H9 (cell line): Measurements from ENCODE around the gene TUBB6. TPM values are rescaled to one million over a fixed set of nuclear protein-coding genes. Genes with fewer than 3 reads are reported as not detected.

Source experiments
- DNase-seq: peaks from one replicate; pipeline ENCODE4 v3.0.0-alpha.2; 2017
- H2AFZ ChIP-seq: one replicate; pipeline ENCODE4 v1.6.1; 2013; ENCODE audit warnings: mild to moderate bottlenecking, low read length, control low read depth, moderate library complexity
- H2AK5ac ChIP-seq: 2 replicates; pipeline ENCODE4 v1.6.1; 2013; ENCODE audit warnings: low read length, control low read depth, mixed read lengths; ENCODE audit not compliant: insufficient read length
- H2BK120ac ChIP-seq: one replicate; pipeline ENCODE4 v1.6.1; 2013; ENCODE audit warnings: low read depth, mild to moderate bottlenecking, low read length, control low read depth, inconsistent platforms; ENCODE audit not compliant: poor library complexity, severe bottlenecking
- H2BK12ac ChIP-seq: 2 replicates; pipeline ENCODE4 v1.6.1; 2013; ENCODE audit warnings: low read length, control low read depth, mixed read lengths, low read depth; ENCODE audit not compliant: insufficient read length
- H2BK15ac ChIP-seq: 2 replicates; pipeline ENCODE4 v1.6.1; 2013; ENCODE audit warnings: low read depth, low read length, control low read depth
- H2BK20ac ChIP-seq: one replicate; pipeline ENCODE4 v1.6.1; 2013; ENCODE audit warnings: low read depth, mild to moderate bottlenecking, low read length, control low read depth, inconsistent platforms; ENCODE audit not compliant: poor library complexity, severe bottlenecking
- H2BK5ac ChIP-seq: 2 replicates; pipeline ENCODE4 v1.6.1; 2013; ENCODE audit warnings: low read length, control low read depth, mixed read lengths; ENCODE audit not compliant: insufficient read length
- H3K14ac ChIP-seq: 2 replicates; pipeline ENCODE4 v1.6.1; 2013; ENCODE audit warnings: low read length, control low read depth; ENCODE audit not compliant: insufficient read depth
- H3K18ac ChIP-seq: 2 replicates; pipeline ENCODE4 v1.6.1; 2013; ENCODE audit warnings: low read depth, mild to moderate bottlenecking, mixed read lengths, low read length, control low read depth; ENCODE audit not compliant: insufficient read length
- H3K23ac ChIP-seq: 2 replicates; pipeline ENCODE4 v1.6.1; 2013; ENCODE audit warnings: low read length, control low read depth, mixed read lengths, low read depth; ENCODE audit not compliant: insufficient read length
- H3K23me2 ChIP-seq: 2 replicates; pipeline ENCODE4 v1.6.1; 2013; ENCODE audit warnings: low read depth, mild to moderate bottlenecking, mixed read lengths, low read length, control low read depth; ENCODE audit not compliant: insufficient read length, poor library complexity, severe bottlenecking
- H3K27ac ChIP-seq: 2 replicates; pipeline ENCODE4 v1.5.1; 2013; ENCODE audit warnings: low read length, control low read depth, mixed read lengths, low read depth; ENCODE audit not compliant: insufficient read length
- H3K27me3 ChIP-seq: 2 replicates; pipeline ENCODE4 v1.6.1; 2013; ENCODE audit warnings: low read length, control low read depth, inconsistent platforms; ENCODE audit not compliant: insufficient read depth
- H3K4ac ChIP-seq: 2 replicates; pipeline ENCODE4 v1.6.1; 2013; ENCODE audit warnings: low read depth, mild to moderate bottlenecking, control low read depth, inconsistent platforms, low read length, moderate library complexity
- H3K4me1 ChIP-seq: 2 replicates; pipeline ENCODE4 v1.6.1; 2013; ENCODE audit warnings: low read length, control low read depth, inconsistent platforms; ENCODE audit not compliant: insufficient read depth
- H3K4me2 ChIP-seq: 2 replicates; pipeline ENCODE4 v1.6.1; 2013; ENCODE audit warnings: low read length, control low read depth, mixed read lengths; ENCODE audit not compliant: insufficient read length, insufficient read depth
- H3K56ac ChIP-seq: 2 replicates; pipeline ENCODE4 v1.6.1; 2013; ENCODE audit warnings: low read depth, mild to moderate bottlenecking, mixed read lengths, low read length, control low read depth; ENCODE audit not compliant: insufficient read length
- H3K79me1 ChIP-seq: 2 replicates; pipeline ENCODE4 v1.6.1; 2013; ENCODE audit warnings: low read depth, mild to moderate bottlenecking, moderate library complexity, low read length, control low read depth, inconsistent platforms; ENCODE audit not compliant: insufficient read depth, poor library complexity, severe bottlenecking
- H3K79me2 ChIP-seq: 2 replicates; pipeline ENCODE4 v1.6.1; 2013; ENCODE audit warnings: low read length, control low read depth, inconsistent platforms; ENCODE audit not compliant: insufficient read depth
- H3K9ac ChIP-seq: 2 replicates; pipeline ENCODE4 v1.6.1; 2013; ENCODE audit warnings: low read length, control low read depth, mixed read lengths; ENCODE audit not compliant: insufficient read length; ENCODE audit errors: extremely low read depth
- H3K9me3 ChIP-seq: one replicate; pipeline ENCODE4 v1.6.1; 2013; ENCODE audit warnings: low read depth, low read length, inconsistent platforms; ENCODE audit not compliant: control insufficient read depth
- H3T11ph ChIP-seq: one replicate; pipeline ENCODE4 v1.6.1; 2013; ENCODE audit warnings: mild to moderate bottlenecking, low read length, control low read depth, inconsistent platforms
- H4K20me1 ChIP-seq: one replicate; pipeline ENCODE4 v1.6.1; 2013; ENCODE audit not compliant: control insufficient read depth, insufficient read length, insufficient read depth
- H4K5ac ChIP-seq: 2 replicates; pipeline ENCODE4 v1.6.1; 2013; ENCODE audit warnings: low read depth, mild to moderate bottlenecking, mixed read lengths, low read length, control low read depth; ENCODE audit not compliant: insufficient read length
- H4K8ac ChIP-seq: replicated peaks from 2 replicates; pipeline ENCODE4 v1.6.1; 2013; ENCODE audit warnings: low read length, control low read depth, mixed read lengths, low read depth; ENCODE audit not compliant: insufficient read length
- H4K91ac ChIP-seq: 2 replicates; pipeline ENCODE4 v1.6.1; 2013; ENCODE audit warnings: low read depth, mild to moderate bottlenecking, moderate library complexity, mixed read lengths, low read length, control low read depth; ENCODE audit not compliant: insufficient read length
- H3K27ac Mint-ChIP-seq, 3 experiments: 2 replicates in 2 of 3; 3 replicates in 1 of 3; pipeline ENCODE4 v1.8.0; 2020 to 2021; ENCODE audit warnings: mixed read lengths in 3 of 3, mild to moderate bottlenecking in 1 of 3, moderate library complexity in 1 of 3
- H3K27me3 Mint-ChIP-seq: 2 replicates; pipeline ENCODE4 v1.8.0; 2021; ENCODE audit warnings: low read depth, mild to moderate bottlenecking, moderate library complexity, mixed read lengths
- H3K36me3 Mint-ChIP-seq, 3 experiments: 2 replicates in 2 of 3; 3 replicates in 1 of 3; pipeline ENCODE4 v1.8.0; 2020 to 2021; ENCODE audit warnings: low read depth in 3 of 3, mixed read lengths in 3 of 3; ENCODE audit not compliant: insufficient read depth in 1 of 3
- H3K4me1 Mint-ChIP-seq, 2 experiments: 2 replicates each; pipeline ENCODE4 v1.8.0; 2020; ENCODE audit warnings: mixed read lengths in 2 of 2
- H3K4me3 Mint-ChIP-seq, 2 experiments: 2 replicates in 1 of 2; 3 replicates in 1 of 2; pipeline ENCODE4 v1.8.0; 2020 to 2021; ENCODE audit warnings: mild to moderate bottlenecking in 2 of 2, mixed read lengths in 2 of 2, moderate library complexity in 1 of 2
- H3K9me3 Mint-ChIP-seq, 2 experiments: 2 replicates in 1 of 2; 3 replicates in 1 of 2; pipeline ENCODE4 v1.8.0; 2020; ENCODE audit warnings: mild to moderate bottlenecking in 2 of 2, mixed read lengths in 2 of 2, moderate library complexity in 1 of 2
- CTCF ChIP-seq: fragments of 200-600 bp; sonication (generic); conservative IDR thresholded peaks from 3 replicates; pipeline ENCODE4 v1.8.0; 2021; ENCODE audit warnings: antibody characterized with exemption, mild to moderate bottlenecking
- WGBS: extraction: QIAGEN DNeasy Blood & Tissue Kit; methylation state at CpG from one replicate; pipeline ENCODE4 v1.1.7; 2013; ENCODE audit warnings: missing lambda C conversion rate, low lambda C conversion rate, mixed read lengths; ENCODE audit not compliant: insufficient read length; ENCODE audit errors: extremely low coverage; 5-methylcytosine and 5-hydroxymethylcytosine counted together
- total RNA-seq: library from RNA; stranded (reverse); gene quantifications from 2 replicates; pipeline ENCODE4 v1.2.1, GENCODE V29; 2021

Gene TUBB6
- total RNA-seq, 1 experiment from 2014 or later = 134 TPM

GRCh38 chr18:12372406-12372805 is 64.4 kb downstream of the TUBB6 start:
- H2BK5ac ChIP-seq = no peak overlapping the region
- no peak overlapping the region for H2AFZ ChIP-seq
- H3K27me3 ChIP-seq = no peaks in the 10 kb centered on the region
- peaks cover 4% of the 10 kb centered on the region; the same call in 1 of the 2 replicates for H3K4me1 ChIP-seq
- H3K27me3 Mint-ChIP-seq = no peaks in the 10 kb centered on the region
- H2BK20ac ChIP-seq = no peak overlapping the region
- no CpG with 5 or more reads among the region's 3 CpGs for WGBS
- no peak overlapping the region for H4K91ac ChIP-seq
- H3K9ac ChIP-seq = no peak overlapping the region
- no peak overlapping the region for H4K5ac ChIP-seq
- peaks cover 6 to 27% (median 11%) of the 10 kb centered on the region in 3 experiments for H3K36me3 Mint-ChIP-seq
- H4K8ac ChIP-seq = no peak overlapping the region
- H3K23ac ChIP-seq = no peak overlapping the region
- peaks cover 21 to 25% of the 10 kb centered on the region in 2 experiments for H3K4me1 Mint-ChIP-seq
- no peak overlapping the region for H3K4me2 ChIP-seq
- H3K9me3 Mint-ChIP-seq = no peaks in the 10 kb centered on the region
- H3K79me2 ChIP-seq = peaks cover 42% of the 10 kb centered on the region
- no peaks in the 10 kb centered on the region for H3K79me1 ChIP-seq
- H4K20me1 ChIP-seq = no peaks in the 10 kb centered on the region
- no peak overlapping the region for H2BK15ac ChIP-seq
- no peak overlapping the region for H3K56ac ChIP-seq
- no peak overlapping the region for H3K18ac ChIP-seq
- H2BK120ac ChIP-seq = no peak overlapping the region
- H3K4me3 Mint-ChIP-seq = no peak overlapping the region
- H2BK12ac ChIP-seq = no peak overlapping the region
- no peak overlapping the region for H2AK5ac ChIP-seq
- no peaks in the 10 kb centered on the region for H3K9me3 ChIP-seq
- no peak overlapping the region for H3K27ac ChIP-seq
- DNase-seq = no peak
- no peak overlapping the region for H3K27ac Mint-ChIP-seq
- H3K23me2 ChIP-seq = peaks cover 8% of the 10 kb centered on the region
- no peak overlapping the region for H3K4ac ChIP-seq
- H3T11ph ChIP-seq = no peak overlapping the region
- H3K14ac ChIP-seq = no peak overlapping the region
- no peak for TF ChIP-seq CTCF
